Measurements from ENCODE around the gene CTXND2.

GRCh38 chr1:150906329-150906728, 19.4 kb downstream of the CTXND2 start:
- TF ChIP-seq TAF1 (IDR thresholded peaks at IDR 0.05; ENCODE audit: low read depth, low read length) (no peak), POLR2A (IDR thresholded peaks at IDR 0.05; ENCODE audit: low read depth, low read length) (no peak), POLR2AphosphoS5 (IDR thresholded peaks at IDR 0.05; ENCODE audit: low read depth, low read length) (no peak), SPI1 (IDR thresholded peaks at IDR 0.05; ENCODE audit: low read depth, low read length) (no peak), POU2F2 (IDR thresholded peaks at IDR 0.05; ENCODE audit: low read depth, low read length) (no peak)
